Naive B cell (primary cell): ENCODE data around the gene ARHGAP4. TPM values are rescaled to one million over a fixed set of nuclear protein-coding genes. Genes with fewer than 3 reads are reported as not detected.

Experiments
- ATAC-seq, 2 donors: fragments of 150-1000 bp; cut with Tn5 transposase; 2 replicates each; pipeline ENCODE4 v1.10.0; 2021; ENCODE audit warnings: low read depth in 2 of 2, mild to moderate bottlenecking in 2 of 2, moderate library complexity in 2 of 2
- DNase-seq: peaks from one replicate; pipeline ENCODE4 v3.0.0; 2022
- H3K27ac Mint-ChIP-seq, 6 donors: one replicate each; pipeline ENCODE4 v1.8.0; 2020 to 2022; ENCODE audit warnings: mild to moderate bottlenecking in 6 of 6, mixed read lengths in 6 of 6, moderate library complexity in 5 of 6, inconsistent platforms in 2 of 6
- H3K27me3 Mint-ChIP-seq, 3 donors: one replicate each; pipeline ENCODE4 v1.8.0; 2021 to 2022; ENCODE audit warnings: mixed read lengths in 3 of 3, mild to moderate bottlenecking in 1 of 3
- H3K36me3 Mint-ChIP-seq, 2 donors: one replicate each; pipeline ENCODE4 v1.8.0; 2020 to 2022; ENCODE audit warnings: mixed read lengths in 2 of 2, inconsistent platforms in 1 of 2, mild to moderate bottlenecking in 1 of 2
- H3K4me1 Mint-ChIP-seq, 3 donors: one replicate each; pipeline ENCODE4 v1.8.0; 2020 to 2022; ENCODE audit warnings: mixed read lengths in 3 of 3, inconsistent platforms in 1 of 3, mild to moderate bottlenecking in 1 of 3, moderate library complexity in 1 of 3
- H3K4me3 Mint-ChIP-seq, 8 donors: one replicate each; pipeline ENCODE4 v1.8.0; 2020 to 2022; ENCODE audit warnings: mild to moderate bottlenecking in 8 of 8, mixed read lengths in 8 of 8, moderate library complexity in 8 of 8, inconsistent platforms in 2 of 8
- H3K9me3 Mint-ChIP-seq, 7 donors: one replicate each; pipeline ENCODE4 v1.8.0; 2020 to 2022; ENCODE audit warnings: mixed read lengths in 7 of 7, mild to moderate bottlenecking in 5 of 7, inconsistent platforms in 2 of 7, moderate library complexity in 1 of 7
- polyA plus RNA-seq, 6 donors: library from polyadenylated mRNA; unstranded; fragments of 300-500 nt; fragmentation: Illumina TruSeq; gene quantifications; one replicate each; pipeline ENCODE4 v1.2.3, GENCODE V29; 2021; ENCODE audit warnings: low read depth in 6 of 6

Gene ARHGAP4
- polyA plus RNA-seq = 100 to 1,000 TPM in 2 of 6 donors, 10 to 100 TPM in 4; 71.5 to 147 (median 83.5) TPM

- ATAC-seq (peak; percentile 0 to 3), DNase-seq (peak; percentile 66)
- Mint-ChIP-seq H3K4me1 (peaks cover 45 to 68% (median 49%) of the 10 kb centered on the region in 3 donors), H3K4me3 (peak within 1 kb of the TSS; percentile 87 to 97 (median 95)), H3K27ac (peak within 1 kb of the TSS; percentile 99 to 100 (median 100)), H3K27me3 (no peaks in the 10 kb centered on the region), H3K36me3 (peaks cover 0 to under 1% of the 10 kb centered on the region in 2 donors), H3K9me3 (no peaks in the 10 kb centered on the region)
Observed at GRCh38 chrX:153925739-153926551, at the start of gene ARHGAP4. Gene ARHGAP4 (minus strand): TSS chrX:153926264. CDS start chrX:153926202, 62 bp downstream.

- H3K36me3 Mint-ChIP-seq = peaks cover 4 to 7% of the 10 kb centered on the region in 2 donors
- peak overlapping the region in 5 of 8 donors; percentile 26 to 92 (median 47) for H3K4me3 Mint-ChIP-seq
- peak overlapping the region in 3 of 6 donors; percentile 72 to 93 (median 84) for H3K27ac Mint-ChIP-seq
- peaks cover 9 to 25% (median 20%) of the 10 kb centered on the region in 3 donors for H3K4me1 Mint-ChIP-seq
- DNase-seq (no peak), ATAC-seq (no peak)
- no peaks in the 10 kb centered on the region for H3K9me3 Mint-ChIP-seq
- H3K27me3 Mint-ChIP-seq = no peaks in the 10 kb centered on the region
Observed at GRCh38 chrX:153974726-153975286, 48.7 kb upstream of the ARHGAP4 start.

GRCh38 chrX:153974003-153974725 is 48.1 kb upstream of the ARHGAP4 start:
- Mint-ChIP-seq H3K4me3 (peak overlapping the region; percentile 5 to 92 (median 86)), H3K4me1 (peaks cover 15 to 31% (median 25%) of the 10 kb centered on the region in 3 donors), H3K9me3 (no peaks in the 10 kb centered on the region), H3K27ac (peak overlapping the region in 5 of 6 donors; percentile 76 to 98 (median 84)), H3K27me3 (no peaks in the 10 kb centered on the region), H3K36me3 (peaks cover 4 to 7% of the 10 kb centered on the region in 2 donors)
- DNase-seq (no peak), ATAC-seq (no peak)

- Mint-ChIP-seq H3K9me3 (no peaks in the 10 kb centered on the region), H3K27me3 (no peaks in the 10 kb centered on the region), H3K36me3 (peaks cover 4 to 7% of the 10 kb centered on the region in 2 donors), H3K27ac (peak overlapping the region; percentile 47 to 98 (median 91)), H3K4me1 (peaks cover 20 to 39% (median 29%) of the 10 kb centered on the region in 3 donors), H3K4me3 (peak overlapping the region; percentile 79 to 92 (median 88))
- no peak for ATAC-seq
- DNase-seq = no peak
Observed at GRCh38 chrX:153973127-153974002, 47.3 kb upstream of the ARHGAP4 start.

DNA sequence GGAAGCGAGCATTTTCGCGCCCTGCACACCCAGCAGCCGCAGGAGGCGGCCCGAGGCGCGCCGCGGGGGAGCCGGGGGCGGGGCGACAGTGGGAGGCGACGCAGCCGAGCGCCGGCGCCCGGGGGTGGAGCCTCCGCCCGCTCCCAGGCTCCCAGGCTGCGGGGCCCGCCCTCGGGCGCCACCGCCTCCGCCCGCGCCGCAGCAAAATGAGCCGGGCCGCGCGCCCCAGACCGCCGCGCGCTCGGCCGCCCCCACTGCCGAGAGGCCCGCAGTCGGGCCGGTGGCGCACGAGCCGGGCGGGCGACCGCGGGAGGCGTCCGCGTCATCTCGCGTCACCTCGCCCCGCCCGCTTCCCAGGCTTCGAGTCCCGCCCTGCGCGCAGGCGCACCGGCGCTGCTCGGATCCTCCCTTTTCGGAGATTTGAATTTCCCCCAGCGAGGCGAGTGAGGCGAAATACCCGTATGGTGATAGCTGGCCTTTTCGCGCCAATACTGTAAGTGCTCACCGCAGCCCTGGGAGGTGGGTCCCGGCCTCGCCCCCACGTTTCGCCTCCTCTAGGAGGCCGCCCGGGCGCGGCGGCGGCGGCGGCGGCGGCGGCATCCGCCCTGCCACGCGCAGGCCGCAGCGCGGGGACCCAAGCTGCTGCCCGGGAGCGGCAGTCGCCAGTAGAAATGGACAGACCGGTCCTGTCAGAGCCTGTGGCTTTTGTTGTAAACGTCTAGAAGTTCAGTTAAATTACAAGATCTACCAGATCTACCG is 46.5 kb upstream of the ARHGAP4 start, which contains the start of gene TMEM187:
Gene TMEM187, plus strand, starts transcription at position 387 of the 759 bp plus-strand sequence. CDS start 9,309 bp downstream, outside the sequence.
- Mint-ChIP-seq H3K4me1 (peaks cover 28 to 48% (median 37%) of the 10 kb centered on the region in 3 donors), H3K27me3 (no peaks in the 10 kb centered on the region), H3K27ac (peak within 1 kb of the TSS; percentile 98 to 100 (median 100)), H3K36me3 (peaks cover 4 to 7% of the 10 kb centered on the region in 2 donors), H3K4me3 (peak within 1 kb of the TSS; percentile 87 to 100 (median 100)), H3K9me3 (no peaks in the 10 kb centered on the region)
- ATAC-seq (peak; percentile 48 to 50), DNase-seq (peak; percentile 91)

GRCh38 chrX:153971450-153972367 is 45.6 kb upstream of the ARHGAP4 start, which contains the start of gene HCFC1:
Gene HCFC1 (minus strand): TSS chrX:153971818. CDS start chrX:153970840, 978 bp downstream.
- H3K27me3 Mint-ChIP-seq = no peaks in the 10 kb centered on the region
- peak within 1 kb of the TSS; percentile 98 to 100 (median 100) for H3K27ac Mint-ChIP-seq
- DNase-seq (peak; percentile 94), ATAC-seq (peak; percentile 49 to 53)
- H3K4me3 Mint-ChIP-seq = peak within 1 kb of the TSS; percentile 87 to 100 (median 100)
- H3K9me3 Mint-ChIP-seq = no peaks in the 10 kb centered on the region
- peaks cover 4 to 7% of the 10 kb centered on the region in 2 donors for H3K36me3 Mint-ChIP-seq
- H3K4me1 Mint-ChIP-seq = peaks cover 35 to 56% (median 42%) of the 10 kb centered on the region in 3 donors

DNA sequence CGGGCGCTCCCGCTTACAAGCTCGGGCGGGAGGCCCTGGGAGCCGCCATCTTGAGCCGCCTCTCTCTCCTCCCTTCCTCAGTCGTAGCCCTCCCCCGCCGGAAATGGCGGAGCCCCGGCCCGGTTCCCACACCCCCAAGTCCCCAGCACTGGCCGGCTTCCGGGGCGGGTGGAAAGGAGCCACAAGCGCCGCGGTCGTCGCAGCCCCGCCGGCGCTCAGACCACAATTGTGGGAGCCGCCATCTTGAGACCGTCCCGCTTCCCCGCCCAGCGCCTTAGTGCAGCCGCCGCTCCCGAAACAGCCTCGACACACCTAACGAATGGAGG is 45.0 kb upstream of the ARHGAP4 start:
- no peaks in the 10 kb centered on the region for H3K27me3 Mint-ChIP-seq
- H3K27ac Mint-ChIP-seq = peak overlapping the region; percentile 98 to 100 (median 100)
- peak overlapping the region; percentile 87 to 100 (median 100) for H3K4me3 Mint-ChIP-seq
- H3K9me3 Mint-ChIP-seq = no peaks in the 10 kb centered on the region
- peaks cover 40 to 62% (median 42%) of the 10 kb centered on the region in 3 donors for H3K4me1 Mint-ChIP-seq
- peak; percentile 43 to 45 for ATAC-seq
- H3K36me3 Mint-ChIP-seq = peaks cover 4 to 7% of the 10 kb centered on the region in 2 donors
- DNase-seq = peak; percentile 89

GRCh38 chrX:153970357-153971123 is 44.5 kb upstream of the ARHGAP4 start:
- Mint-ChIP-seq H3K4me3 (peak overlapping the region; percentile 87 to 100 (median 100)), H3K36me3 (peaks cover 4 to 7% of the 10 kb centered on the region in 2 donors), H3K27ac (peak overlapping the region; percentile 98 to 100 (median 100)), H3K4me1 (peaks cover 39 to 64% (median 45%) of the 10 kb centered on the region in 3 donors), H3K9me3 (no peaks in the 10 kb centered on the region), H3K27me3 (no peaks in the 10 kb centered on the region)
- DNase-seq (no peak), ATAC-seq (peak in 1 of 2 donors; percentile 7)

DNA sequence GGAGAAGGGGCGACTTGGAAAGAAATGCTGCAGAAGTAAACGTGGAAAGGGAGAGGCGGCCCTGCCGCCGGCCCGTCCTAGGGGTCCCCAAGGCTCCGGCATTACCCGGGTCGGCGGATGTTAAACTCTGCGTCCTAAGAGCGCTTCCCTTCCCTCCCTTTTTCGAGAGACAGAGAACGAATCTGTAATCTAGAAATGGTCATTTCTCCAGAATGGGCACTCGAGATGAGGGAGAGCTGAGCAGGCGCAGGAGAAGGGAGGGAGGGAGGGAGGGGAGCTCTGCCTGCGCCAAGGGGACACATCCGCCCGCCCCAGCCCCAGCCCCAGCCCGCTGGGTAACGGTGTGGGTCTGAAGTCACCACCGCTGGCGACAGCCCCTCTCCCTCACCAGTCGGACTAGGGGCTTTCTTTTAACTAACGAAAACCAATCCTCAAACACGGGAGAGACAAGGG is 43.9 kb upstream of the ARHGAP4 start:
- peaks cover 4 to 7% of the 10 kb centered on the region in 2 donors for H3K36me3 Mint-ChIP-seq
- no peaks in the 10 kb centered on the region for H3K27me3 Mint-ChIP-seq
- peak overlapping the region; percentile 87 to 100 (median 100) for H3K4me3 Mint-ChIP-seq
- DNase-seq (no peak), ATAC-seq (no peak)
- H3K9me3 Mint-ChIP-seq = no peaks in the 10 kb centered on the region
- peaks cover 42 to 69% (median 51%) of the 10 kb centered on the region in 3 donors for H3K4me1 Mint-ChIP-seq
- peak overlapping the region in 5 of 6 donors; percentile 86 to 98 (median 95) for H3K27ac Mint-ChIP-seq

DNA sequence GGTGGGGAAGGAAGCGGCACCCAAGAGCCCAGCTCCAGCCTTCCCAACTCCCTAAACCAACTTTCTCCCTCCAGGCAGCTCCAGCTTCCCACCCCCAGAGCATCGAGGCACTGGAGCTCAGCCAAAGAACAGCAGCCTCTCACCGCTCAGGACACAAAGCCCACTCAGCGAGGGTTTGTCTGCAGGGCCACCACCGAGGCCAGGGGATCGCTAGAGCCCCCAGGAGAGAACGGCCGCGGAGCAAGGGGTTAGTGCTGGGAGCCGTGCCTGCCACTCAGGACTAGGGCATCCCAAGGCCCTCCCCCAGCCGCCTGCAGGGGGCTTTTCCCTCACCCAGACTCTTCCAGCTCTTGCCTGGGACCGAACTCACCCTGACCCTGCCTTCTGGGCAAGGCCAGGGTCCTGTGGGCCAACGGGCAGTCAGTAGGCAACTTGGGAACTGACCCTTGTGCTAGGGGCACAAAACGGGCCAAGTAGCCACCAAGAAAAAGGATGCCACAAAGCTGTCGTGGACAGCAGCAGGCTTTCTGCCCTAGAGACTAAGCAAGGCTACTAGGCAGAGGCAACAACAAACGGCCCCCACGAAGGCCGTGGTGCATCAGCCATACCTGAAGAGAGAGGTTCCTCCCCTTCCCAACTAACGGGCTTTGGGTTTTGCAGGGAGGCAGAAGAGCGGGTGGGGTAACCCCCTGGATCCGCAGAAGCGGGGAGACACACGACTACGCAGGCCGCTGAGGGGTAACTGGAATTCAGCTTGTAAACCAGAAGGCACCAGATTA is 43.2 kb upstream of the ARHGAP4 start:
- Mint-ChIP-seq H3K27ac (peak overlapping the region; percentile 77 to 98 (median 93)), H3K4me3 (peak overlapping the region; percentile 87 to 100 (median 100)), H3K9me3 (no peaks in the 10 kb centered on the region), H3K36me3 (peaks cover 4 to 7% of the 10 kb centered on the region in 2 donors), H3K27me3 (no peaks in the 10 kb centered on the region), H3K4me1 (peaks cover 38 to 66% (median 50%) of the 10 kb centered on the region in 3 donors)
- DNase-seq (no peak), ATAC-seq (no peak)
